Esophagus (tissue), 2 donors: ENCODE data around the gene CD1B. TPM values are rescaled to one million over a fixed set of nuclear protein-coding genes. Genes with fewer than 3 reads are reported as not detected.
"Not testable (repeated sequence)": the region's sequence is repeated elsewhere in the genome, so short reads cannot be mapped to it uniquely, and the experiment has no call there.

Experiments
- H3K27ac ChIP-seq, 2 donors: one replicate each; pipeline ENCODE4 v1.5.1; 2013; ENCODE audit warnings: low read depth in 2 of 2, mild to moderate bottlenecking in 2 of 2, inconsistent platforms in 1 of 2, low read length in 1 of 2, moderate library complexity in 1 of 2
- H3K27me3 ChIP-seq, 2 donors: one replicate each; pipeline ENCODE4 v1.6.1; 2013; ENCODE audit warnings: low read length in 2 of 2, control low read depth in 1 of 2, mild to moderate bottlenecking in 1 of 2; ENCODE audit not compliant: insufficient read depth in 2 of 2, control insufficient read depth in 1 of 2
- H3K36me3 ChIP-seq, 2 donors: one replicate each; pipeline ENCODE4 v1.6.1; 2013; ENCODE audit warnings: low read length in 1 of 2; ENCODE audit not compliant: control insufficient read depth in 2 of 2, insufficient read depth in 2 of 2
- H3K4me1 ChIP-seq, 2 donors: one replicate each; pipeline ENCODE4 v1.6.1; 2013; ENCODE audit warnings: low read length in 1 of 2; ENCODE audit not compliant: control insufficient read depth in 2 of 2, insufficient read depth in 2 of 2
- H3K4me3 ChIP-seq, 2 donors: one replicate each; pipeline ENCODE4 v1.5.1; 2013; ENCODE audit warnings: low read length in 2 of 2, mild to moderate bottlenecking in 2 of 2, low read depth in 1 of 2, moderate library complexity in 1 of 2
- H3K9me3 ChIP-seq, 2 donors: one replicate each; pipeline ENCODE4 v1.6.1; 2013; ENCODE audit warnings: mild to moderate bottlenecking in 2 of 2, low read depth in 1 of 2, low read length in 1 of 2, moderate library complexity in 1 of 2; ENCODE audit not compliant: control insufficient read depth in 2 of 2, insufficient read depth in 1 of 2
- WGBS, 2 donors: extraction: QIAGEN DNeasy Blood & Tissue Kit; methylation state at CpG; one replicate each; pipeline ENCODE4 v1.1.7; 2013; 5-methylcytosine and 5-hydroxymethylcytosine counted together
- polyA plus RNA-seq, 2 donors: library from polyadenylated mRNA; stranded (reverse); fragments of 200-250 nt; gene quantifications; one replicate each; pipeline ENCODE4 v1.2.3, GENCODE V29; 2013
- donor health status: healthy with polysubstance abuse.
- donor health status: Bipolar disorder and iron deficiency.

CD1B gene
- polyA plus RNA-seq = under 1 TPM in 1 of 2 donors, not detected in 1; 0.13 TPM

- H3K4me3 ChIP-seq = no peak within 1 kb of the TSS
- no peaks in the 10 kb centered on the region for H3K36me3 ChIP-seq
- no peaks in the 10 kb centered on the region for H3K27me3 ChIP-seq
- no peak within 1 kb of the TSS for H3K27ac ChIP-seq
- 89 to 93% methylated on average over 2 of the region's 2 CpGs for WGBS, 2 donors
- H3K4me1 ChIP-seq = no peaks in the 10 kb centered on the region
- no peaks in the 10 kb centered on the region for H3K9me3 ChIP-seq
These were observed at the start of gene CD1B for GRCh38 chr1:158331481-158332150. Gene CD1B (minus strand): TSS chr1:158331531. CDS start chr1:158331423, 108 bp downstream.

- H3K27me3 ChIP-seq = no peaks in the 10 kb centered on the region
- H3K9me3 ChIP-seq = peaks cover 6 to 10% of the 10 kb centered on the region in 2 donors
- no peaks in the 10 kb centered on the region for H3K4me1 ChIP-seq
- H3K36me3 ChIP-seq = no peaks in the 10 kb centered on the region
- no peak overlapping the region for H3K27ac ChIP-seq
- no peak overlapping the region for H3K4me3 ChIP-seq
- 58 to 60% methylated on average over 1 of the region's 1 CpG for WGBS, 2 donors
These were observed 43.5 kb upstream of the CD1B start for GRCh38 chr1:158374860-158375259.

- H3K4me3 ChIP-seq, H3K27ac ChIP-seq, H3K36me3 ChIP-seq, H3K27me3 ChIP-seq, H3K4me1 ChIP-seq: not testable (repeated sequence)
- WGBS, 2 donors = 93 to 95% methylated on average over 25 of the region's 25 CpGs
- peaks cover 6 to 10% of the 10 kb centered on the region in 2 donors for H3K9me3 ChIP-seq
These were observed 42.8 kb upstream of the CD1B start for GRCh38 chr1:158374101-158374500.

- H3K4me1 ChIP-seq = no peaks in the 10 kb centered on the region
- H3K27ac ChIP-seq = no peak overlapping the region
- no peaks in the 10 kb centered on the region for H3K36me3 ChIP-seq
- no peak overlapping the region for H3K4me3 ChIP-seq
- peaks cover 0 to 1% of the 10 kb centered on the region in 2 donors for H3K27me3 ChIP-seq
- peaks cover 6 to 10% of the 10 kb centered on the region in 2 donors for H3K9me3 ChIP-seq
- whole genome bisulfite sequencing, 2 donors = 58 to 67% methylated on average over 6 of the region's 6 CpGs
These were observed 40.0 kb upstream of the CD1B start for GRCh38 chr1:158371188-158371953.

- H3K9me3 ChIP-seq = peaks cover 6 to 11% of the 10 kb centered on the region in 2 donors
These were observed 35.5 kb upstream of the CD1B start for GRCh38 chr1:158366783-158367182.

GRCh38 chr1:158362941-158363340 is 31.6 kb upstream of the CD1B start:
- Histone ChIP-seq H3K27ac (no peak overlapping the region), H3K4me1 (no peaks in the 10 kb centered on the region), H3K9me3 (peaks cover 0 to 3% of the 10 kb centered on the region in 2 donors), H3K36me3 (no peaks in the 10 kb centered on the region), H3K4me3 (no peak overlapping the region), H3K27me3 (peaks cover 0 to 3% of the 10 kb centered on the region in 2 donors)
- 65 to 66% methylated on average over 1 of the region's 1 CpG for WGBS, 2 donors

More at GRCh38 chr1:158366783-158367182, 35.5 kb upstream of the CD1B start:
- Histone ChIP-seq H3K4me3 (no peak overlapping the region), H3K27me3 (peaks cover 0 to 3% of the 10 kb centered on the region in 2 donors), H3K36me3 (no peaks in the 10 kb centered on the region), H3K4me1 (no peaks in the 10 kb centered on the region), H3K27ac (no peak overlapping the region)

GRCh38 chr1:158362482-158362881 is 31.2 kb upstream of the CD1B start:
- Histone ChIP-seq H3K4me1 (no peaks in the 10 kb centered on the region), H3K9me3 (peaks cover 0 to 3% of the 10 kb centered on the region in 2 donors), H3K27me3 (peaks cover 0 to 3% of the 10 kb centered on the region in 2 donors), H3K27ac (no peak overlapping the region), H3K36me3 (no peaks in the 10 kb centered on the region), H3K4me3 (no peak overlapping the region)
- 33 to 38% methylated on average over 1 of the region's 1 CpG for WGBS, 2 donors

- H3K4me1 ChIP-seq = no peaks in the 10 kb centered on the region
- H3K27me3 ChIP-seq = no peaks in the 10 kb centered on the region
- no peaks in the 10 kb centered on the region for H3K36me3 ChIP-seq
- no peak overlapping the region for H3K27ac ChIP-seq
- H3K9me3 ChIP-seq = no peaks in the 10 kb centered on the region
- H3K4me3 ChIP-seq = no peak overlapping the region
- 86 to 93% methylated on average over 1 of the region's 1 CpG for WGBS, 2 donors
These were observed 26.1 kb upstream of the CD1B start for GRCh38 chr1:158357441-158357840.

- no peaks in the 10 kb centered on the region for H3K36me3 ChIP-seq
- WGBS, 2 donors = 57 to 72% methylated on average over 3 of the region's 3 CpGs
- no peak overlapping the region for H3K27ac ChIP-seq
- no peaks in the 10 kb centered on the region for H3K4me1 ChIP-seq
- H3K9me3 ChIP-seq = no peaks in the 10 kb centered on the region
- no peaks in the 10 kb centered on the region for H3K27me3 ChIP-seq
- no peak overlapping the region for H3K4me3 ChIP-seq
These were observed 25.3 kb upstream of the CD1B start for GRCh38 chr1:158356616-158357015.
